Right lobe of liver (tissue), 6 donors: ENCODE results near the gene CHRM4. TPM values are rescaled to one million over a fixed set of nuclear protein-coding genes. Genes with fewer than 3 reads are reported as not detected.

ENCODE experiments used
- ATAC-seq, 4 donors: fragments of 200-7000 bp; cut with Tn5 transposase; one replicate each; pipeline ENCODE4 v1.9.1; 2020; ENCODE audit warnings: mild to moderate bottlenecking in 4 of 4, moderate library complexity in 4 of 4
- DNase-seq, 3 donors: peaks; one replicate each; pipeline ENCODE4 v3.0.0-alpha.2; 2020
- H3K27ac ChIP-seq, 3 donors: fragments of 200-600 bp; one replicate each; pipeline ENCODE4 v1.8.0; 2022
- H3K27me3 ChIP-seq, 2 donors: fragments of 200-600 bp; one replicate each; pipeline ENCODE4 v1.8.0; 2022
- H3K36me3 ChIP-seq, 4 donors: fragments of 200-600 bp; sonication (generic) in 1 of 4; one replicate each; pipeline versions ENCODE4 v1.5.1 to v1.8.0; 2017 to 2022; ENCODE audit warnings: control low read depth in 1 of 4
- H3K4me1 ChIP-seq, 4 donors: fragments of 200-600 bp; sonication (generic) in 1 of 4; one replicate each; pipeline versions ENCODE4 v1.5.1 to v1.8.0; 2017 to 2022; ENCODE audit warnings: control low read depth in 1 of 4
- H3K4me3 ChIP-seq, 3 donors: fragments of 200-600 bp; one replicate each; pipeline ENCODE4 v1.8.0; 2022
- H3K9me3 ChIP-seq, 4 donors: fragments of 200-600 bp; sonication (generic) in 1 of 4; one replicate each; pipeline versions ENCODE4 v1.5.1 to v1.8.0; 2017 to 2022; ENCODE audit warnings: control low read depth in 1 of 4
- CTCF ChIP-seq, 4 donors: fragments of 200-600 bp in 3 of 4; fragments of 450-650 bp in 1 of 4; IDR thresholded peaks; one replicate each; pipeline versions ENCODE4 v1.5.1 to v1.8.0; 2016 to 2022; ENCODE audit warnings: antibody characterized with exemption in 4 of 4, mild to moderate bottlenecking in 2 of 4
- POLR2A ChIP-seq: fragments of 450-650 bp; IDR thresholded peaks from one replicate; pipeline ENCODE4 v1.6.1; 2017; ENCODE audit warnings: antibody characterized with exemption, mild to moderate bottlenecking
- WGBS: methylation state at CpG from one replicate; pipeline ENCODE4 v1.1.6; 2018; ENCODE audit warnings: low coverage, low lambda C conversion rate; ENCODE audit not compliant: insufficient coverage; ENCODE audit errors: missing lambda C conversion rate; 5-methylcytosine and 5-hydroxymethylcytosine counted together
- intact Hi-C, 2 donors: fragments of 100-400 bp; cut with DNase I; formaldehyde crosslinking; loops; one replicate each; pipeline versions ENCODE4 v1.11.2 to v1.14.1; 2022
- total RNA-seq, 6 experiments: library from RNA; depleted of rRNA in 2 of 6; stranded (reverse); fragments of >200 nt in 2 of 6; fragmentation: NEBNext Ultra II Directional in 3 of 6; extraction: Animal tissue kit (Norgen Biotek cat#: 25700) in 3 of 6; gene quantifications; one replicate each; pipeline versions ENCODE4 v1.1.0 to v1.2.4, GENCODE V29; 2016 to 2023
- donor health status: DM: no; HTN: yes; CAD: no.
- donor health status: DM: no; HTN: no; CAD: no.
- donor health status: DM: no; HTN: no; CAD: no.
- donor health status: DM: no; HTN: yes; CAD: no.
- donor health status: DM: no; HTN: yes; CAD: no.

CHRM4 gene
- total RNA-seq, 6 experiments from 2014 or later: not detected

- peaks cover 0 to 6% (median 0%) of the 10 kb centered on the region in 4 donors for H3K4me1 ChIP-seq
- TF ChIP-seq POLR2A (no peak), CTCF (IDR thresholded peaks at IDR 0.05) (no peak)
- ATAC-seq (no peak), DNase-seq (no peak)
- H3K36me3 ChIP-seq: peaks cover 0 to 8% (median 2%) of the 10 kb centered on the region in 4 donors
- no peaks in the 10 kb centered on the region for H3K27me3 ChIP-seq
- no peak overlapping the region for H3K4me3 ChIP-seq
- intact Hi-C loops: no loop called here
- WGBS: no CpG with 5 or more reads among the region's 19 CpGs
- no peaks in the 10 kb centered on the region for H3K9me3 ChIP-seq
- no peak overlapping the region for H3K27ac ChIP-seq
Measured at GRCh38 chr11:46397526-46397925, 6.0 kb upstream of the CHRM4 start.

GRCh38 chr11:46393759-46394158 lies 2.2 kb upstream of the CHRM4 start:
- intact Hi-C loops: no loop called here
- H3K9me3 ChIP-seq: no peaks in the 10 kb centered on the region
- no peak for TF ChIP-seq CTCF (IDR thresholded peaks at IDR 0.05)
- H3K4me3 ChIP-seq: no peak overlapping the region
- DNase-seq (no peak), ATAC-seq (no peak)
- H3K4me1 ChIP-seq: peaks cover 0 to 35% (median 3%) of the 10 kb centered on the region in 4 donors
- 67% methylated on average over 3 of the region's 4 CpGs for WGBS
- H3K36me3 ChIP-seq: peaks cover 0 to 8% (median 2%) of the 10 kb centered on the region in 4 donors
- H3K27me3 ChIP-seq: peaks cover 7 to 15% of the 10 kb centered on the region in 2 donors
- no peak overlapping the region for H3K27ac ChIP-seq

- peak overlapping the region in 1 of 3 donors; percentile 35 for H3K4me3 ChIP-seq
Measured at GRCh38 chr11:46393231-46393616, 1.6 kb upstream of the CHRM4 start.

GRCh38 chr11:46392421-46393230 lies 1.1 kb upstream of the CHRM4 start:
- WGBS: 13% methylated on average over 25 of the region's 71 CpGs
- H3K27ac ChIP-seq: no peak overlapping the region
- H3K4me1 ChIP-seq: peaks cover 0 to 35% (median 3%) of the 10 kb centered on the region in 4 donors
- DNase-seq (peak; percentile 89 to 94 (median 94)), ATAC-seq (peak; percentile 94 to 96 (median 95))
- TF ChIP-seq POLR2A (no peak), CTCF (IDR thresholded peaks at IDR 0.05) (no peak)
- intact Hi-C loops: no loop called here
- H3K4me3 ChIP-seq: peak overlapping the region; percentile 9 to 40 (median 16)
- H3K36me3 ChIP-seq: peaks cover 0 to 5% (median 2%) of the 10 kb centered on the region in 4 donors
- H3K27me3 ChIP-seq: peaks cover 7 to 15% of the 10 kb centered on the region in 2 donors
- no peaks in the 10 kb centered on the region for H3K9me3 ChIP-seq

More at GRCh38 chr11:46393231-46393616, 1.6 kb upstream of the CHRM4 start:
- no peak for TF ChIP-seq CTCF (IDR thresholded peaks at IDR 0.05)
- no peak for TF ChIP-seq POLR2A
- WGBS: 80% methylated on average over 1 of the region's 4 CpGs
- DNase-seq (no peak), ATAC-seq (no peak)
- peaks cover 7 to 15% of the 10 kb centered on the region in 2 donors for H3K27me3 ChIP-seq
- H3K27ac ChIP-seq: no peak overlapping the region
- peaks cover 0 to 35% (median 3%) of the 10 kb centered on the region in 4 donors for H3K4me1 ChIP-seq
- intact Hi-C loops: no loop called here
- no peaks in the 10 kb centered on the region for H3K9me3 ChIP-seq
- H3K36me3 ChIP-seq: peaks cover 0 to 8% (median 2%) of the 10 kb centered on the region in 4 donors
